Fibroblast of the aortic adventitia (primary cell): ENCODE measurements around the gene MASTL. TPM values are rescaled to one million over a fixed set of nuclear protein-coding genes. Genes with fewer than 3 reads are reported as not detected.

Experiments used
- DNase-seq: peaks from one replicate; pipeline ENCODE4 v3.0.0-alpha.2; 2010; ENCODE audit warnings: low read depth
- H3K4me3 ChIP-seq: 2 replicates; pipeline ENCODE4 v1.5.1; 2011; ENCODE audit warnings: low read depth, mild to moderate bottlenecking, control low read depth, low read length, moderate library complexity
- CTCF ChIP-seq: IDR thresholded peaks from 2 replicates; pipeline ENCODE4 v1.5.1; 2011; ENCODE audit warnings: mild to moderate bottlenecking, low read length, control low read depth, inconsistent platforms; ENCODE audit not compliant: insufficient read depth
- total RNA-seq: library from RNA; depleted of rRNA; stranded (reverse); fragments of >200 nt; gene quantifications from 2 replicates; pipeline ENCODE4 v1.2.3, GENCODE V29; 2012; ENCODE audit warnings: low replicate concordance

MASTL gene
- total RNA-seq, 1 donor = 36.2 TPM

DNA sequence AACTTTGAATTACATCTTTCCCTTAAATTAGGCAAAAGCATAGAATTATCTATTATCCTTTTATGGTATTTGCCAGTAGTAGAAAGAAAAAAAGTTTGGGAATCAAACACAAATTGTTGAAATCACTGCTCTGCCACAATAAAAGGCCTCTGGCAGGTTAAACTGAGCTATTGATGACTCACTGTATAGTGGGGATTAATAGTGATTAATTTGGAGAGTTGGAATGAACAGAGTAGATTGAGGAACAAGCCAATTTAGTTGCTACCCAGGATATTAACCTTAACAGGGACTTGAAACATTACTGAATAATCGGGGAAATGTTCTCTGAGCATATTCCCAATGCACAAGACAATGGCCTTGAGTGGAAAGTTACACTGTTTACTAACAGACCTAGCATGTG lies 33.1 kb downstream of the MASTL start:
- no peak overlapping the region for H3K4me3 ChIP-seq
- DNase-seq = no peak
- no peak for TF ChIP-seq CTCF

DNA sequence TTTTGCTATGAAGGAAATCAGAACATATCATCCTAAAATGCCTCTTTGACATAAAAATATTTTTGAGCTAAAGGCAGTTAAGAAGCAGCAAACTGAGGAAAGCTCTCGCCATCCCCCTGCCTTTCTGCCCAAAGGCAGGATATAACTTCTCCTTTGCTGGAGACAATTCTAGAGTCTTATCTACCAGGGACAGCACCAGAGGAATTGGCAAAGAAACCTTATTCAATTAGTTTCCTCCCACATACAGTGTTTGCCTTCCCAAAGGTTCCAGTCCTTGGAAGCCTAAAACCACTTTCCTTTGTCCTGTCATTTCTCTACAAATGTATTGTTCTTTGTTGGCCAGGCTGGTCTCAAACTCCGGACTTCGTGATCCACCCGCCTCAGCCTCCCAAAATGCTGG lies 33.7 kb downstream of the MASTL start:
- no peak overlapping the region for H3K4me3 ChIP-seq
- TF ChIP-seq CTCF = no peak
- DNase-seq = no peak

DNA sequence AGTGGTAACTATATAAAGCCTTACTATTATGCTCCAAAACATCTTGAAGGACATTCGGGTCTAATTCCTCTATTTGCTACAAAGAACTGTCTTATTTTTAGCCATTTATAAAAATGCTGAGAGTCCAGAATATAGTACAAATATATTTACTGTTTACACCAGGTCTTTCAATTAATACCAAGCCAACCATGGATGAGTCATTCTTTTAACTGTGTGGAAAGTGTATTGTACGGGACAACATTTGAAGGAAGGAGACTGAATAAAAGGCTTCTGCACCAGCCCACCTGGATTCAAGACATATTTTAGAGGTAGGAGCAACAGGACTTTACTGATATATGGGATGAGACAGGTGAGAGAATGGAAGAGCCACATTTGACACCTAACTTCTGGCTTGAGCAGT lies 35.4 kb downstream of the MASTL start:
- DNase-seq = no peak

DNA sequence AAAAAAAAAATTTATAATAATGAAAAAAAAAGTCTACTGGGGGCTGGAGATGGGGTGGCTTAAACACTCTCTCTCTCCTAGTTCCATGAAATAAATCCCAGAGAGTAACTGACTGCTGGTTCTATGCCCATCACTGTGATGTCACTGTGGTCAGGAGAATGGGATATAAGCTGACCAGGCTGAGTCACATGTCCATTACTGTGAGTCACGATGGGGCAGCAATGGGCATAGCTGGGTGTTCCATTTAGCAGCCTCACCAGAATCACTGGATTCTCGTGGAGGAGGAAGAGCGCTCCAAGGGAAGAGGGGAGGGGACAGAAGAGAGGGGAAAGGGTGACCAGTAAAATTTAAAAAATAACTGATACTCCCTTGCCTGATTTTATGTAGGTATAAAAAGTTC lies 37.1 kb downstream of the MASTL start:
- no peak overlapping the region for H3K4me3 ChIP-seq
- TF ChIP-seq CTCF = no peak

More for the DNA sequence above, 35.4 kb downstream of the MASTL start:
- H3K4me3 ChIP-seq = no peak overlapping the region
- TF ChIP-seq CTCF = no peak

DNA sequence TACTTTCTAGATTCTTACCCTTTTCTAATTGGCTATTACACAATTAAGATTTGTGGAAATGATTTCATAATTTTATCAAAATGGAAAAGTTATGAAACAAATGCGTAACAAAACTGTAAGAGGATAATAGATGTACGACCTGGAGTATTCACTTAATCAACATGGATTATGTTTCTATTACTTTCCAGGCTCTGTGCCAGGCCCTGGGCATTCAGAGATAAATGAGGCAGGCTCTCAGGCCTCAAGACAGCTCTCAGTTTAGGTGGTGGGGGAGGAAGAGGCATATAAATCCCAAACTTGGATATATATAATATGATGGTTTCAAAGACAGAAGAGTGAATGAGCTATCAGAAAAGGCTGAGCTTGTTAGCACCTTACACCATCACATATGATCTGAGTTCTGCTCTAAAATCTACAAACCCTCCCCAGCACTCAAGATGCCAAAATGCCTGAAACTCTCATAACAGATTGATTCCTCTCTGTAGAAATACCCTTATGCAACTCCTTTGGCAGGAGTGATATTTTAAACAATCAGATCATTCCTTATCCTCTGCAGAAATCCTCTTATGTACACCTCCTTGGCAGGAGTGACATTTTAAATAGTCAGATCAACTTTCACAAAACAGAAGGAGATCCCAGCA lies 42.9 kb downstream of the MASTL start:
- TF ChIP-seq CTCF = no peak
- H3K4me3 ChIP-seq = no peak overlapping the region
- peak; percentile 18 for DNase-seq

More for the DNA sequence above, 37.1 kb downstream of the MASTL start:
- DNase-seq = peak; percentile 93

DNA sequence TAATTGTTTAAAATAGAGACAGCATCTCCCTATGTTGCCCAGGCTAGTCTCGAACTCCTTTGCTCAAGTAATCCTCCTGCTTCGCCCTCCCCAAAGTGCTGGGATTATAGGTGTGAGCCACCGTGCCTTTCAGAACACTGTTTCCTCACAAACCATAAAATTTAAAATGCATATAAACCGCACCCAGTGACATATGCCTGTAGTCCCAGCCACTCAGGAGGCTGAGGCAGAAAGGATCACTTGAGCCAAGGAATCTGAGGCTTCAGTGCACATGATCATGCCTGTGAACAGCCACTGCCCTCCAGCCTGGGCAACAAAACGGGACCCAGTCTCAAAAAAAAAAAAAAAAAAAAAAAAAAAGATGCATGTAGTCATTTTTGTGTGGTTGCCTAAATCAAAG lies 48.7 kb downstream of the MASTL start:
- TF ChIP-seq CTCF = no peak
- H3K4me3 ChIP-seq = no peak overlapping the region
- DNase-seq = no peak

DNA sequence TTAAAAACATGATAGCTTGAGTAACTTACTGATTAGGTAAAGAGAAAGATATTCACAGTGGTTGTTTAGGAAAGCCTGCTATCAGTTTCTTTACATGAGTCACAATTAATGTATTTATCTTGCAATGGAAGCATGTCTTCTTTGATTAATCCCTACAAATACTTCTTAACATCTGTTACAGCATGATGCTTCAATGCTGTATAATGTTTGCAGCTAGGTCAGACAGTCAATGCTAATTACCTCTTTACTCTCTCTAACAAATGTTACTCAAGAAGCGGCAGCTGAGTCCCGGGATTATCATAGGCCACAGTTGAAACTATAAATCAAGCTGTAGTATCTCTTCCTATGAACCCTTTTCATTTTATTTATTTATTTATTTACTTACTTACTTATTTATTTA lies 52.2 kb downstream of the MASTL start:
- DNase-seq = no peak
- no peak overlapping the region for H3K4me3 ChIP-seq
- no peak for TF ChIP-seq CTCF
